ENCODE measurements around the gene STXBP6.

The STXBP6 gene

DNA sequence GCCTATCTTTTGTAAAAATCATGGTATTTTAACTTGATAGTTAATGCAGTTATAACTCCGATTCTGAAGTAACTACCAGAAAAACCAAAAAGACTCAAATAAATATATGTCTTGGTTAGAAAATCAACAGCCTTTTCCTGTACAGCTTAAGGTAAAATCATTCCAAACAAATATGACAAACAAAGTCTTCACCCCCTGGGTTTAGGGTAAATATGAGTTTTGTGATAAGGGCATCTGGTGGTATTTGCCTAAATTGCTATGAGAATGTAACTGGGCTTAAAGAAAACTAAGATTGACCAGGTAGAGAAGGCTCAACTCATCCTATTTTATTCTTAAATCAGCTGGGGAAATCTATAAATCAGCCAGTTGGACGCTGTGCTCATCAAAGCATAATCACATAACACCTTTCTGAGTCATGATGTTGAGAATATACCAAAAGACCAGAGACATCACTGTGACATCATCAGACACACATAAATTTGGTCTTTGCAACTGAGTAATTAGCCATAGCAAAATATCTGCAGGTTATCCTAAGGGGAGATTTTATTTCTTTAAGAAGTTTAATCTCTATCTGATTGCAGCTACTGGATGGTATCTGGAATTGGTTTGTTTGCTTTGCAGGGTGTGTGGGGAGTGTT lies 133.9 kb downstream of the STXBP6 start:
- DNase-seq (ENCODE audit: low read depth in 2 of 2), result no peak

DNA sequence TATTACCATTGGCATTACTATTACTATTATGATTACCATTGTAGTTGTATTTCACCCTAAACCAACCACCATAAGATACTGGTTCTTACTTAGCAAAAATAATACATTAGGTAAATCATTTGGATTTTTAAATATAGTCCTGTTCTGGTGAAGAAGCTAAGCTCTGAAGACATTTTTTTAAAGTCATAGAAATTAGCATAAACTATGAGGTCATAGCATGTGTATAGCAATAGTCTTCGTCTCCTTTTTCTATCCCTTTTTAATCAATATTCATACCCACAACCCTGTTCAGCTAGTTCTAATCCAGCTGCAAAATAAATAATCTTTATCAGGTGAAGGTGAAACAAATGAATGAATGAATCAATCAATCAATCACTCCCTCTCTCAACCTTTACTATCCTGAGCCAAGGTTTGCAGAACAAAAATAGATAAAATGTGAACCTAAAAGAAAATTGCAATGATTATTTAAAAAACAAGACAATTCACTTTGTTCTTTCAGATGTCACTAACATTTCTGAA lies 134.5 kb downstream of the STXBP6 start:
- DNase-seq (ENCODE audit: low read depth in 2 of 2), result no peak

DNA sequence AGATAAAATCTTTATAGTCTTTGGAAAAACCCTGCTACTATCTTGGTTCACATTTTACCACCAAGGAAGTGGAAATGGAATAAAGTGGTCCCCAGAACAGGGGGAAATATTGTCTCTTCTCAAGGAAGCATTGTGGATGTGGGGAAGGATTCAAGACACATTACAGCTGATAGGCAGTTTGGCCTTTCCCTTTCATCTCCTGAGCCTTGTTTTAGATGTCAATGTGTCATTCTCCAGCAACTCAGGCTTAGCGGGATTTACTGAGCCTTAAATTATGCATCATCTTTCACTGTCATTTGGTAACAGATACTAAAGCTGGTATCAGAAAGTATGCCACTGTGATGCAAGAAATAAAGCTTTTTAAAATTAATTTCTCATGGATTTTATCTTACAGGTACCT lies 136.2 kb downstream of the STXBP6 start:
- DNase-seq (ENCODE audit: low read depth in 2 of 2), result no peak

DNA sequence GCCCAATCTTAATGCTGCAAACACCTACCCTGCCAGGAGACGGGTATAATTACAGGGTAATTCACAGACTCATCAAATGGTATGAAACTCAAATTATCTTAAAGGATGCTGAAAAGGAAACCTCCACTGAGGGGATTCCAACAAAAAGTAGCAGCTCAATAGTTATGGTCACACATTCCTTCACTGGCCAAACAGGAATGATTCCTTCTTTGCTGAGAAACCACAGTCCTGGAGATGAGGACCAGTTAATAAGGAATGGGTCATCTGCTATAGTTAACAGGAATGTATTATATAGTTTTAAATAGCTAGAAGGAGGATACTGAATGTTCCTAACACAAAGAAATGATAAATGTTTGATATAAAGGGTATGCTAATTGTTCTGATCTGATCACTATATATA lies 136.9 kb downstream of the STXBP6 start:
- no peak for DNase-seq (ENCODE audit: low read depth in 2 of 2)

DNA sequence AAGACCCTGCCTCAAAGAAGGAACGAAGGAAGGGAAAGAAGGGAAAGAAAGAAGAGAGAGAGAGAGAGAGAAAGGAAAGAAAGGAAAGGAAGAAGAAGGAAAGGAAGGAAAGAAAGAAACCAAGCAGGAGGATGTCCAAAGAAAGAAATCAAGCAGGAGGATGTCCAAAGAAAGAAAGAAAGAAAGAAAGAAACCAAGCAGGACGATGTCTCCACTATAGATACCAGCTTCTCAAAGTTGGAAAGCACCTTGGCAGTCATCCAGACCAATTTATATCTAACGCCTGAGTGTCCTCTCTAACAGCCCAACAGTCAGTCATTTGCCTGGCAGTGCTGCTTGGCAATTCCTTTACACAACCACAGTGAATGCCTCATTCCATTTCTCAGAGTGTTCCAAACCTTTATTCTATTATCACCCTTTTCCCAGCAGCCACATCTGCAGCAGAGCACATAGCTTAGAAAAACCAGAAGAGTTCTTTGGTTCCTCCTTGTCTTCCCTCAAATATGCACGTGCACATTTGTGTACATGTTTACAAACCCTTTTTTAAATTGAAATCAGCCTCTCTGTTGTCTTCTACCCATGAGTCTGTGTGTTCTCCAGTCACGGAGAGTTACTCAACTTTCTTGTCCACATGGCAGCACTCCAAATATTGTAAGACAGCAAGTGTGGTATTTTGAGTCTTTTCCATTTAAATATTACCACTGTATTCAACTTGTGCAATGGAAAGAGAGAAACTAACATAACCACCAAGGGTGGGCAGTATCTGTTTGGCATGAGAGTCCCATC lies 138.4 kb downstream of the STXBP6 start:
- DNase-seq (ENCODE audit: low read depth in 2 of 2), result no peak

DNA sequence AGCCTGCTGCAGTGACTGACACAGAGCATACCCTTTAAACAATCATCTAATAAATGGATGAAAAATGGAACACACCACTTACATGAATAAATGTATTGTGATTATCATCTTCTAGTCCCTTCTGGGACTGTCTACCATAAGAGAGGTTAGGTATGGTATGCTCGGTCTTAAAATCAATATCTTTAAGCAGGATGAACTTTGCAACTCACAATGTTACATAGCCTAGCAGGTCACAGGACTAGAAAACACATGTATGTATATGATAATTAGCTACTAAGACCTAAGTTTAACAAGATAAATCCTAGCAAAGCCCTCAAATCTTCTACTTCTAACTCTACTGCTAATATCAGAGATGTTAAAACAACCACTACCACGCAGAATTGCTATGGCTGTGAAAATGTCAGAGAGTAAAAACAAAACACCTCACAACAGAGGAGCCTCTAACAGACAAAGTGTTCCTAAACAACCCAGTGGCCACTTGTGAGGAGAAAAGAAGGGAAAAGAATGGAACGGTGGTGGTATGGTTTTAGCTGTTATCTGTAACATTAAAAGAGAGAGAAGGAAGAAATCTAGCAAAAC lies 139.4 kb downstream of the STXBP6 start:
- DNase-seq (ENCODE audit: low read depth in 2 of 2), result no peak

DNA sequence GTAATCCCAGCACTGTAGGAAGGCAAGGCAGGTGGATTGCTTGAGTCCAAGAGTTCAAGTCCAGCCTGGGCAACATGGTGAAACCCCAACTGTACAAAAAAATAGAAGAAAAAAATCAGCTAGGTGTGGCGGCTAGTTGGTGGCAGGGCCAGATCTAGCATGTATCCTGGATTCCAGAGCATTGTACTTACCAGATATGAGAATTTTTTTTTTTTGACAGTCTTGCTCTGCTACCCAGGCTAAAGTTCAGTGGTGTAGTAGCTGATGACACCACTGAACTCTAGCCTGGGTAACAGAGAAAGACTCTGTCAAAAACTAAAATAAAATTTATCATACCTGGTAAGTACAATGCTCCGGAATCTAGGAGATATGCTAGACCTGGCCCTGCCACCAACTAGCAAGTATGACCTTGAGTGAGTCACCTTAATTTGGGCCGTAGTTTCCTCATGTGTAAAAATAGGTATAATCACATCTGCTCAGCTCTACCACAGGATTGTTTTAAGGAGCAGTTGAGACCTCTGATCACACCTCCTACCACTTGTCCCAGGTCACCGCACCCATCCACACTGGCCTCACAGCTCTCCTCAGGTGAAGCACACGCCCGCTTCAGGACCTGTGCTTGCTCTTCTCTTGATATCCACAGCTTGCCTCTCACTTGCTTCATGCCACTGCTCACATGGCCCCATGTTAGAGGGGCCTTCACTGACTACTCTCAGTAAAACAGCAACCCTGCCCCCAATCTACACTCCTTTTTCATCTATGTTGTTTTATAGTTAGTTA lies 140.2 kb downstream of the STXBP6 start:
- no peak for DNase-seq (ENCODE audit: low read depth in 2 of 2)

DNA sequence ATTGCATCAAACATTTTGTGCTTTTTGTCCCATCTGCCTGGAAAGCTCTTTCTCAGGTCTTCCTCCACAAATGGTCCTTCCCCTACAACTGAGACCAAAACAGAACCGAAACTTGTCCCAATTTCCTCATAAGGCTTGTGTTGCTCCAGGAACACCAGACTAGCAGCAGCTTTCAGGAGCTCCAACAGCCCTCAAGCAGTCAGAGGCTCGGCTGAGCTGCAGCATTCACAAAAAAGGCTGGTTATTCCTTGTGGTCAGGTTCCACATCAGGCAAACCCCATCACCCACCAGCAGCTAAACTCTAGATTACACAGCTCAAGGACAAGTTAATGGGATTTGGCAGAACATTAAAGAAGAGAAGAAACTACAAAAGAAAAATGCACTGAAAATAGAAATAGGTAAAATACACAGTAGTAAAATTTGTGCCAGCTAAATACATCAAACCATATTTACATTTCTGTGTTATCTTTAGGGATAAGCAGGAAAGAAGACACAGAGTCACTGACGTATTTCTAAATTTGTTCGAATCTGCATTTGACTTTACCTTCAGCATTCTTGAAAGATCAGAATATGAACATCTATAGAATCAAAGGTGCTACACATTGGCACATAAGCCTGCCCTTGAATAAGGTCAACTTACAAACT lies 141.2 kb downstream of the STXBP6 start:
- no peak for DNase-seq (ENCODE audit: low read depth in 2 of 2)

DNA sequence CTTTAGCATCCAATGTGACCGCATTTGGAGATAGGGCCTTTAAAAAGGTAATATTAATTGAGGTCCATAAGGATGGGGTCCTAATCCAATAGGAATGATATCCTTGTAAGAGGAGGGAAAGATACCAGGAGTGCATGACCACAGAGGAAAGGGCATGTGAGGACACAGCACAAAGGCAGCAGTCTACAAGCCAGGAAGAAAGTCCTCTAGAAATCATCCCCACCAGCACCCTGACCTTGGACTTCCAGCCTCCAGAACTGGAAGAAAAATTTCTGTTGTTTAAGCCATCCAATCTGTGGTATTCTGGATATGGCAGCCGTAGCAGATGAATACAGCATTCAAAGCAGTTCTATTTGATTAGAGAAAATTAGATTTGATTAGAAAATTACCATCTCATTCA lies 145.4 kb downstream of the STXBP6 start:
- DNase-seq (ENCODE audit: low read depth in 2 of 2), result no peak

DNA sequence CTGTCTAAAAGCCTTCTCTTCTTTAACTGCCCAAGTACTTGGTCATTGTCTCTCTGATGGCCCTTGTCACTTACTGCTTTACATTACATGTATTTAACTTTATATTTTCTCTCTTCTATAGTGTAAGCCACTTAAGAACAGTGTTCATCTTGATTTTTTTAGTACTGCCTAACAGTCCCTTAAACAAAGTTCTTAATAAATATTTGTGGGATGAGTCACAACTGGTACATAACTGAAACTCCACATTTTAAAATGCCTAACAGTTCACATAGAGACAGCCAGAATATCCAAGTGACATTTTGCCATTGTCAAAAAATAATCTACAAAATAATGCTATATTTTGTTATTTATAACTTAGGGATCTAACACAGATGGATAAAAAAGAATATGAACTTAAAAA lies 146.6 kb downstream of the STXBP6 start:
- DNase-seq (ENCODE audit: low read depth in 2 of 2), result no peak

DNA sequence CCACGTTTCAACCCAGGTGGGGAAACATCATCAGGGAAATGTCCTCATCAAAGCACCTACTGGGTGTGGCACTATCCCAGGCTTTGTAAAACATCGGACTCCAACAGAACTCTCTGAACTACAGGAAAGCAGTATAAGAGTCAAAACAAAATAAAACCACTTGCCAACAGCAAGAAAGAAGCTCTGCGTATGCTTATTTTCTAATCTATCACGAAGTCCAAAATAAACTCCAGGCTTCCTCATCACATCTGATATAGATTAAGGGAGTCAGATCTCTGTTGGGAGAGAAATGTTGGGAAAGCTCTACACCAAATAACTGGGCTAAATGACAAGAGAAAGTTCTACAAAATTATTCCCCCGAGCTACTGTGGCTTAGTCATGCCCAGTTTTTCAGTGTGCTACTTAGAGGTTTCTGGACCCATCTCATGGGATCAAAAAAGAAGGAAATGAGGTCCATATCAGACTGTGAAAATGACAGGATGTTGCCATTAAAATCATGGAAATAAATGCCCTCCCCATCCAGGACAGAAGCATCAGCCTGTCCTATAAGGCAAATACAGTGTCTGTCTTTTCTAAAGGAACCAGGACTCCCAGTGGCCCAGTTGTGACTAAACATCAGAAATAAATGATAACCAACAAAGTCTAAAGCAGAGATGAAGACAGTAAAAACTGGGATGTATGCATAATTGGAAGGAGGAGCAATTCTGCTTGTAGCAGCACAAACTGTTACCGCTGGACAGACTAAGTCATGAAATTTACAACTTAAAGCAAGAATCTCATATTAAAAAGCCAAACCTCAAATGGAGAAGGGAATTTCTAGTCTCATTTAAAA lies 149.5 kb downstream of the STXBP6 start:
- no peak for DNase-seq (ENCODE audit: low read depth in 2 of 2)

DNA sequence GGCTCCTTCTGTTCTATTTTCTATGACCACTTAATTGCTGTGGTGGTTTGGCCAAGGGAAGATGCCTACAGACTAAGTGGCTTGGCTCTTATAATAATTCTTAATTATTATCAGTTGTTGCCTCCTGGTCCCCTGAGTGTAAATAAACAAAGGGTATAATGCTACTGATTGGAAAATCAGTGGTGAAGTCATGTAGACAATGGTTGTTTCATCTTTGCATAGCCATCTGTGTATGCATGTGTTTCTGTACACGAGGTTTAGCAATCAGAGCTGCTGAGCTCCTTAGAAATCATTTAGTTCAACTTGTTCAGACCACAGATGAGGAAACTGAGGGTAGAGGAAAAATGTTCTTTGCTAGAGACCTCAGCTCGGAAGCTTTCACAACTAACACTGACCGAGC lies 152.2 kb downstream of the STXBP6 start:
- DNase-seq (ENCODE audit: low read depth in 2 of 2), result no peak

DNA sequence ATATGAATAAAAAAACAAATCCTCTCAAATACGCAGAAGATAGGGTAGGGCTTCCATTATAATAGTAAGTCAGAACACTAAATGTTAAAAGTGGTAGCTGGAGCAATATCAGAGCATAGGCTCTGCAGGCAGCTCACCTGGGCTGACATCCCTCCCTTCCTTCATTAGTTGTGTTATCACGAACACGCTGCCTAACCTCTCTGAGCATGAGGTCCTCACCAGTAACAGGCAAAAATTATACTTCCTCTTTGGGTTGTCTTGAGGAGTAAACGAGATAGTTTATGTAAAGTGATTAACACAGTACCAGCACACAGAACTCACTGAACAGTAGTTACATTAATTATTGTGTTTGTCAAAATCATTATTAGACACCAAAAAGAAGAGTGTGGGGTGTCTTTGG lies 154.3 kb downstream of the STXBP6 start:
- no peak for DNase-seq (ENCODE audit: low read depth in 2 of 2)

DNA sequence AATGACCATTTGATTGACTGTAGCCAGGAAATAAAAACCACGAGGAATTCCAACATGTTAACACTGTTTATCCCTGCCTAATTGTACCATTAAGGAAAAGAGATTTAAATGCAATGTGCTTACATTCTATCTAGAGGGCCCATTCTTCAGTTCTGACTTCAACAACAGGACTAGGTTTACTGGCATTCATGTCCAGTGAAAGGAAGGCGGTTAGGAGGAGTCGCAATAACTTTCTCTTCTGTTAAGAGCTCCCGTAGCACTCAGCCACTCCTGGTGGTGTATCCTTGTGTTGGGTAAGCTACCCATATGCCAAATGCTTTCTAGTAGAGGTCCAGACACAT lies 154.7 kb downstream of the STXBP6 start:
- DNase-seq (ENCODE audit: low read depth in 2 of 2), result no peak

DNA sequence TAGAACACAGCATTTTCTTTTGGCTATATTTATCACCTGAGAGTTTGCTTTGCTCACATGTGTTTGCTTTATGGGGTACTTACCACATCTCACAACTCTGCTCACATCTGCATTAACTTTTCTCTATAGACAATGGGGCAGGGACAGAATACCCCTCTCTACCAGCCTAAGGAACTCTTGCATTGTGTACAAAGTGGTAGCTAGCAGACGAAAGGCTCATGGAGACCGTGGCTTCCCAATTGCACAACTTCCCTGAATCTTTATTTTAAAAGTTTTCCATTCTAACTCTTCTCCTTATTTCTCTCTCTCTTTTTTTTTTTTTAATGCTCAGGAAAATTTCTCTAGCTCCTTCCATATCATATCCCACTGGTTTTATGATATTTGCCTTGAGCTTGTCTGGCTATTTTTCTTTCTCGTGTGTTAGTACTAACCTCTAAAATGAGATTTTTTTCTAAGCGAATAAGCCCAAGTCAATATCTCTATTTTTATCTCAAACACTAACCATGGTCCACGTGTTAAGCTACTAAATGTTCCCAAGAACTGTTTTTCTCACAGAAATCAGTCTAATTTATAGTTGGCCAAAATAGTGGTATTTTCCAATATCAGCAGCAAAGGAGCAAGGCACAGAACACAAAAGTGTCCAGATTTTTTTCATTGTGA lies 155.2 kb downstream of the STXBP6 start:
- no peak for DNase-seq (ENCODE audit: low read depth in 2 of 2)

DNA sequence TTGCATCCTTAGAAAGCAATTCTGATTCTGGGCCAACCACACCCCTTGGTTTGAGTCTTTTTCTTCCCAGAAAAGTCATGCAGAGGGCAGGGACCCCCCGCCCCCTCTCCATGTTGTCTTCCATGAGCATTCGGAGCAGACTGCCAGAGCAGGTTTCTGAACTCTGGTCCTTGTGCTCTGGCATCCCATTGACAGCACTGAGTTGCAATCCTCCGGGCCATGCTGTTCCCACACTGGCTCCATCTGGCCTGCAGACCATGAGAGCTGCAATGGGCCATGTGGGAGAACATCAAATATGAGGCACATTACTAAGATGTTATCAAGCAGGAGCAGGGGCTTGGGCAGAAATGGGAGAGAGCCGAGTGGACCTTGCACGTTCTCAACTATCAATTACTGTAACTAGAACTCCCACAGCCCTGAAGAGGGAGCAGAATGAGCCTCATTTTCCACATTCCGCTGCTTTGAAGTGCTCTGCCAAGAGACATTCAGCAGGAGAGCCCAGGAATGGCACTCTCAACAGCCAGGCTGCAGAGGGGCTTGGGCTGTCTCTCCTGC lies 157.4 kb downstream of the STXBP6 start:
- no peak for DNase-seq (ENCODE audit: low read depth in 2 of 2)

DNA sequence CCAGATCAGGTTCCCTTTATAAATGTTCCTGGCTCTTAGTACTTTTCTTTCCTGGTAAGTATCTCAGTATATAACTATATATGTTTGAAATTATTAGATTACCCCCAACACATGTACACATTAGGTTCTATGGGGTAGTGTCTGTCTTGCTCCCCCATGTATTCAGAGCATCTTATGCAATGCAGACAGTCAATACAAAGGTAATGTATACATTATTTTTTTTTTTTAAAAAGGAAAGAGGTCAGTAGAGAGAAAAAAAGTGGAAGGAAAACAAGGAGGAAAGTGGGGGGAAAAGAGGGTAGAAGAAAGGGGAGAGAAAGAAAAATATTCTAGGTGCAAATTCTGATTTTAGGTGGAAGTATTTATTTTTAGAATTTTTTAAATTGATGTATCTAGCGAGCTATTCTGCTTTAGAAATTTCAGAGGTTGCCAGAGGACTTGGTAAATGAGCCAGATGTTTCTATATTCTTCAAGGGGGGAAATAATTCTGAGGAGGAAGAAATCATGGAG lies 157.9 kb downstream of the STXBP6 start:
- no peak for DNase-seq (ENCODE audit: low read depth in 2 of 2)

DNA sequence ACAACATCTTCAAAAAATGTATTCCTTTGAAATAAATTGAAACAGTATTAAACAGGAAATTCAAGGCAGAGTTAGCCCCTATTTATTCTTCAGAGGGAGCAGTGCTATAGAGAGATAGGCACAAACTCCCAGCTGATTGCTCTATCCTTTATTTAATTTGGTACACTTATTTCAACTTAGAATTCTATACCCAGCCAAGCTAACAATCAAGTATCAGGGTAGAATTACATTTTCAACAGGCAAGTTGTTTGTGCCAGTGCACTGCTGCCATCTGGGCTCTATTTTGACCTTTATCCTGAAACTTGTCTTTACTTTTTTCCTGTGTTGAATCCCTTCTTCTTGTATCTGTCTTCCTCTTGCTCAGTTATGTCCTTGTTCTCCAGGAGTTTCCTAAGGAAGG lies 159.2 kb downstream of the STXBP6 start:
- DNase-seq (ENCODE audit: low read depth in 2 of 2), result no peak

DNA sequence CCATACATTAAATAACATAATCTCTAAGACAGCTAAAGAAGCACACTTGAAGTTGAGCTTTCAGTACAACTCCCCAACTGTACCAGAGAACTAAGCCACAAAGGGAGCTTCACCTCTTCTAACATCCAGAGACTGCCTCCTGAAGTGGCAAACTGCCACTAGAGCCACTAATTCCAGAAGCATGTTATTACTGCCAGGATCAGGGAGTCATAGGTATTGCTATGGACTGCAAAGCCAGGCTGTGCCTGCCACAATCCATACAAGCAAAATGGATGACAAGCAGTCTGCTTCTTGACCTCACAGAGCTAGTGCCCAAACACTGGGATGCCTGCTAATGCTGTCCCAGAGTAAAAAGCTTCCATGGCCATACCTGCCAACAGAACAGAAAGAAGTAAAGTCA lies 160.1 kb downstream of the STXBP6 start:
- no peak for DNase-seq (ENCODE audit: low read depth in 2 of 2)

DNA sequence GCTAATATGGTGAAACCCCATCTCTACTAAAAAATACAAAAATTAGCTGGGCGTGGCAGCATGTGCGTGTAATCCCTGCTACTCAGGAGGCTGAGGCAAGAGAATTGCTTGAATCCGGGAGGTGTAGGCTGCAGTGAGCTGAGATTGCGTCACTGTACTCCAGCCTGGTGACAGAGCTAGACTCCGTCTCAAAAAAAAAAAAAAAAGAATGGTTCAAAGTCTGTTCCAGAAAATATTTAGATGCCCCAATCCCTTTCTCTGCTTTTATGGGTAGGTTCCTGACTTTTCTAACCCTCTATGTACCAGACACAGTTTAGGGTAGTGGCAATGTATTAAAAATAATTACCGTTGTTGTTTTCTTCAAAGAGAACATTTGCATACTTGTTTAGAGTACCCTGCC lies 161.4 kb downstream of the STXBP6 start:
- no peak for DNase-seq (ENCODE audit: low read depth in 2 of 2)
